Nephron progenitor cell (in vitro differentiated cells): ENCODE data around the gene STMN1.

Source experiments
- DNase-seq: peaks from one replicate; pipeline ENCODE4 v3.0.0; 2021
- H3K27ac Mint-ChIP-seq: 2 replicates; pipeline ENCODE4 v1.8.0; 2021; ENCODE audit warnings: mild to moderate bottlenecking, moderate library complexity, mixed read lengths
- H3K27me3 Mint-ChIP-seq: 2 replicates; pipeline ENCODE4 v1.8.0; 2021; ENCODE audit warnings: mild to moderate bottlenecking, low read depth, mixed read lengths; ENCODE audit not compliant: poor library complexity
- H3K36me3 Mint-ChIP-seq: 2 replicates; pipeline ENCODE4 v1.8.0; 2021; ENCODE audit warnings: low read depth, mixed read lengths
- H3K4me1 Mint-ChIP-seq: 2 replicates; pipeline ENCODE4 v1.8.0; 2021; ENCODE audit warnings: mixed read lengths
- H3K4me3 Mint-ChIP-seq: 2 replicates; pipeline ENCODE4 v1.8.0; 2021; ENCODE audit warnings: mild to moderate bottlenecking, moderate library complexity, mixed read lengths
- H3K9me3 Mint-ChIP-seq: 2 replicates; pipeline ENCODE4 v1.8.0; 2021; ENCODE audit warnings: mild to moderate bottlenecking, moderate library complexity, mixed read lengths
- CTCF ChIP-seq: fragments of 200-600 bp; sonication (generic); IDR thresholded peaks from 2 replicates; pipeline ENCODE4 v1.5.0; 2021; ENCODE audit warnings: antibody characterized with exemption

STMN1 gene

GRCh38 chr1:25874209-25874608 lies 32.0 kb downstream of the STMN1 start:
- H3K9me3 Mint-ChIP-seq = no peaks in the 10 kb centered on the region
- peaks cover 46% of the 10 kb centered on the region for H3K4me1 Mint-ChIP-seq
- no peaks in the 10 kb centered on the region for H3K36me3 Mint-ChIP-seq
- DNase-seq = no peak
- no peak for TF ChIP-seq CTCF
- no peak overlapping the region for H3K27ac Mint-ChIP-seq
- H3K27me3 Mint-ChIP-seq = peaks cover 14% of the 10 kb centered on the region
- H3K4me3 Mint-ChIP-seq = no peak overlapping the region

- H3K4me3 Mint-ChIP-seq = no peak overlapping the region
- no peaks in the 10 kb centered on the region for H3K9me3 Mint-ChIP-seq
- DNase-seq = no peak
- peaks cover 13% of the 10 kb centered on the region for H3K27me3 Mint-ChIP-seq
- no peak for TF ChIP-seq CTCF
- H3K27ac Mint-ChIP-seq = no peak overlapping the region
- peaks cover 46% of the 10 kb centered on the region for H3K4me1 Mint-ChIP-seq
- H3K36me3 Mint-ChIP-seq = no peaks in the 10 kb centered on the region
Observed at GRCh38 chr1:25873120-25873519, 33.1 kb downstream of the STMN1 start.

GRCh38 chr1:25872713-25873112 lies 33.5 kb downstream of the STMN1 start:
- Mint-ChIP-seq H3K4me1 (peaks cover 50% of the 10 kb centered on the region), H3K4me3 (no peak overlapping the region), H3K27ac (no peak overlapping the region), H3K9me3 (no peaks in the 10 kb centered on the region), H3K36me3 (peaks cover under 1% of the 10 kb centered on the region), H3K27me3 (peaks cover 11% of the 10 kb centered on the region)
- DNase-seq = no peak
- no peak for TF ChIP-seq CTCF

GRCh38 chr1:25871704-25872494 lies 34.3 kb downstream of the STMN1 start:
- no peak overlapping the region for H3K27ac Mint-ChIP-seq

GRCh38 chr1:25871086-25871703 lies 35.0 kb downstream of the STMN1 start:
- peaks cover 50% of the 10 kb centered on the region for H3K4me1 Mint-ChIP-seq
- no peak overlapping the region for H3K4me3 Mint-ChIP-seq
- no peak for TF ChIP-seq CTCF
- H3K9me3 Mint-ChIP-seq = no peaks in the 10 kb centered on the region
- peaks cover 4% of the 10 kb centered on the region for H3K27me3 Mint-ChIP-seq
- DNase-seq = no peak
- peaks cover 8% of the 10 kb centered on the region for H3K36me3 Mint-ChIP-seq
- no peak overlapping the region for H3K27ac Mint-ChIP-seq

More at GRCh38 chr1:25871704-25872494, 34.3 kb downstream of the STMN1 start:
- peaks cover 55% of the 10 kb centered on the region for H3K4me1 Mint-ChIP-seq
- no peak for DNase-seq
- peaks cover 6% of the 10 kb centered on the region for H3K36me3 Mint-ChIP-seq
- H3K4me3 Mint-ChIP-seq = no peak overlapping the region
- no peaks in the 10 kb centered on the region for H3K9me3 Mint-ChIP-seq
- H3K27me3 Mint-ChIP-seq = peaks cover 8% of the 10 kb centered on the region
- TF ChIP-seq CTCF = no peak
